MM.1S (cell line): ENCODE results near the gene RITA1.

ENCODE experiments used
- CTCF ChIP-seq: fragments of 300-600 bp; sonication (generic); IDR thresholded peaks from 2 replicates; pipeline ENCODE4 v1.5.1; 2016; ENCODE audit warnings: antibody characterized with exemption, low read length, mixed read lengths
- EZH2 ChIP-seq: fragments of 300-600 bp; sonication (generic); optimal IDR thresholded peaks from 2 replicates; pipeline ENCODE3; 2017; ENCODE audit warnings: low read depth, mild to moderate bottlenecking, antibody characterized with exemption, low read length, mixed read lengths

- TF ChIP-seq EZH2 (no peak), CTCF (no peak)
These were observed 15.1 kb upstream of the RITA1 start for GRCh38 chr12:113170457-113170856.
